HEK293 (cell line): ENCODE results near the gene OSBPL10.

Source experiments
- CTCF ChIP-seq: fragments of 450-650 bp; formaldehyde crosslinking; IDR thresholded peaks from 2 replicates; pipeline ENCODE4 v1.5.1; 2016; ENCODE audit warnings: missing biosample characterization, missing genetic modification characterization
- ELK4 ChIP-seq: IDR thresholded peaks from 2 replicates; pipeline ENCODE4 v1.6.1; 2011; ENCODE audit warnings: mild to moderate bottlenecking, low read depth, low read length, borderline replicate concordance
- KLF1 ChIP-seq: fragments of 450-650 bp; formaldehyde crosslinking; IDR thresholded peaks from 2 replicates; pipeline ENCODE4 v1.5.1; 2016; ENCODE audit warnings: missing biosample characterization, missing genetic modification characterization
- TCF7L2 ChIP-seq: IDR thresholded peaks from 2 replicates; pipeline ENCODE4 v1.6.1; 2011; ENCODE audit warnings: low read depth, mild to moderate bottlenecking, inconsistent platforms, low read length, moderate library complexity, borderline replicate concordance
- ZBTB1 ChIP-seq: fragments of 450-650 bp; formaldehyde crosslinking; IDR thresholded peaks from 2 replicates; pipeline ENCODE4 v1.5.1; 2016; ENCODE audit warnings: missing biosample characterization, missing genetic modification characterization
- ZBTB48 ChIP-seq: fragments of 450-650 bp; formaldehyde crosslinking; IDR thresholded peaks from 2 replicates; pipeline ENCODE4 v1.5.1; 2016; ENCODE audit warnings: missing biosample characterization, missing genetic modification characterization
- ZNF391 ChIP-seq: fragments of 450-650 bp; formaldehyde crosslinking; IDR thresholded peaks from 2 replicates; pipeline ENCODE4 v1.5.1; 2016; ENCODE audit warnings: low read depth, missing biosample characterization, missing genetic modification characterization, borderline replicate concordance

GRCh38 chr3:31848163-31848818 lies 132.8 kb downstream of the OSBPL10 start:
- TF ChIP-seq CTCF (no peak), ZNF391 (tag by site-specific recombination) (no peak), ZBTB48 (tag by site-specific recombination) (no peak), TCF7L2 (no peak), ELK4 (no peak), ZBTB1 (no peak), KLF1 (tag by site-specific recombination) (no peak)
